ENCODE measurements around the gene LEKR1.

The LEKR1 gene

DNA sequence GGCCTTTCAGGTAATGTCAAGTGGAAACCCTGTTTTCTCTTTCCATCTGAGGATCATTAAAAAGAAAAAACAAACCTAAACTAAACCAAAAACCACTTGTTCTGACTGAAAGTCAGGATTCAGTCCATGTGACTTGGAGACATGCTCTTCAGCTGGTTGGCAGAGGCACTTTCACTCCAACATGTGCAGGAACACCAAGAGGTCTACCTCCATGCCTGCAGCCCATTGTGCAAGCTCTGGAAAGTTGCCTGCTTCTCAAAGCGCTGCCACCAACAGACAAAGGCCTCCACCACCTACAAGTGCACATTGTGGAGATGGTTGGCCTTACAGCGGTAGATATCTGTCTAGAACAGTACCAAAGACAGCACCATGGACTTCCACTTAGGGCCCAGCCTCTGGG, 161.8 kb downstream of the LEKR1 start:
- no peak for DNase-seq

DNA sequence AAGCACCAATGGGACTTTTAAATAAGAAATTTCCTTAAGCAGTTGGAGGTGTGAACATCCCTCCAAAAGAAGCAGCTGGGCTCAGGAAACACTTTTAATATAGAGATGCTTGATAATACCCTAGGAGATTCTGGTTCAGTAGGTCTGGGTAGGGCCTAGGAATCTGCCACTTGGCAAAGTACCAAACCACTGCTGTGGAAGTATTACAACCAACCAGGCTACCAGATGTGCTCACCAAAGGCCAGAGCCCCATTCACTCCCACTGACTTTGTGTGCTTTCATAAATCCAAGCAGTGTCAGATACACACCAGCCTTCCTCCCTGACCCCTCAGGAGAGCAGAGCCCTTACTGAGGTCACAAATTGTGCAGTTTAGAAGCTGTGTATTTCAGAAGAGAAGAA, 171.2 kb downstream of the LEKR1 start:
- DNase-seq: no peak

- no peak for DNase-seq
These were observed 175.2 kb downstream of the LEKR1 start for GRCh38 chr3:157001221-157001957.

- no peak for DNase-seq
These were observed 195.5 kb downstream of the LEKR1 start for GRCh38 chr3:157021679-157022078.

- no peak for DNase-seq
These were observed 197.1 kb downstream of the LEKR1 start for GRCh38 chr3:157023226-157023625.

DNA sequence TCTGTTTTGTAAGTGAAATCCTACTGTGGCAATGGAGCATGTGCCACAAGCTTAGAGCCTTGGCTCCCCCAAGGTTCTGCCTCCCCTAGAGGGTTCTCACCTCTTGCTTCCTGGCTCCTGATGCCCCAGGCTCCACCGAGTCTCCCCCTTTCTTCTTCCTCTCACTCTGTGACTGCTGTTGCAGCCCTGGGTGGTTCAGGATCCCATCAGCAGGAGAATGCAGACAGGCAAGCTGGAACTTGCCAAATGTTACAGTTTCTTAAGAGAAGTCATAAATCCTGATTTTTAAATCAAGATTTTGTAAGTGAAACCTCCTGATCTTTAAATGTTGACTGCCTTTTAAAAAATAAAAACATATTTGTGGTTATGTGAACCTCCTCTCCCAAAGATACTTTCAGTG, 199.9 kb downstream of the LEKR1 start:
- DNase-seq: no peak

DNA sequence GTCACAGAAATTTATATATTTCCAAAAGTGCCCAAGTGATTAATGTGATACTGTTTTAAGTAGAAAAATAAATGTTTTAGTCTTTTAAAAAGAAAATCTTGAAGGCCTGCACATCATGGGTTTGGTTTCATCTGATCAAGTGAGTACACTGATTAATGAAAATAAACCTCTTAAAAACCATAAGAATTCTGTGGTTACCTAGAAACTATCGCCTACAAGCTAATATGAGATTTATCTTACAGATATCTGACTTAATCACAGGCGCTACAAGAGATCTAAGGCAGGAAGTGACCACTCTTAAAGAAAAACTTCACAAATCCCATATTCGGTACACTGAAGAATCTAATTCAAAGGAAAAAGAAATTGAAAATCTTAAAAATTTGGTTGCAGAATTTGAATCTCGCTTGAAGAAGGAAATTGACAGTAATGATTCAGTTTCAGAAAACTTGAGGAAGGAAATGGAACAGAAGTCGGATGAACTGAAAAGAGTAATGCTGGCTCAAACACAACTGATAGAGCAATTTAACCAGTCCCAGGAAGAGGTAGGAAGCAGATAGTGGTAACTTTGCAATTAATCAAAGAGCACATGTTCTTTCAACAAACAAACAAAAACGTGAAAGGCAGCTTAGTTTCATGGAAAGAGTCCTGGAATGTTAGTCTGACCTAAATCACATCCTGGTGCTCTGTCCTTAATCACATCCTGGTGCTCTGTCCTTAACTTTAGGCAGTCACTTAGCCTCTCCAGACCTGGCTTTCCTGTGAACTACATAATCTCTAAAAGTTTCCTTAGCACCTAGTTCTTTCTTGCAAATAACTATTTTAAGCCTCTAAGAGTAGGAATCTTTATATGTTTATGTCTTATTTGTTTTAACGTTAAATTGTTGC, 201.9 kb downstream of the LEKR1 start:
- DNase-seq: no peak

- DNase-seq: no peak
These were observed 203.2 kb downstream of the LEKR1 start for GRCh38 chr3:157029365-157029790.

DNA sequence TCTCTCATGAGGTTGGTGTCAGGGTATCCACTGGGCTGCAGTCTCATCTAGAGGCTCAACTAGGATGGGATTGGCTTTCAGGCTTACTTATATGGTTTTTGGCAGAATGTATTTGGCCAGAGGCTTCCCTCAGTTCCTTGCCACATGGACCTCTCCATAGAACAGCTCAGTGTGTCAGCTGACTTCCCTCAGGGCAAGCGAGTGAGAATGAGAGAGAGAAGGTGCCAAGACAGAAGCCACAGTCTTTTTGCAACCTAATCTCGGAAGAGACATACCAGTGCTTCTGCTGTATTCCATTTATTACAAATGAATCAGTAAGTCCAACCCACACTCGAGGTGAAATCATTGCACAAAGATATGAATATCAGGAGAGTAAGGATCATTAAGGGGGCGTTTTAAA, 204.6 kb downstream of the LEKR1 start:
- DNase-seq: no peak

GRCh38 chr3:157033001-157033400, 206.8 kb downstream of the LEKR1 start:
- no peak for DNase-seq

DNA sequence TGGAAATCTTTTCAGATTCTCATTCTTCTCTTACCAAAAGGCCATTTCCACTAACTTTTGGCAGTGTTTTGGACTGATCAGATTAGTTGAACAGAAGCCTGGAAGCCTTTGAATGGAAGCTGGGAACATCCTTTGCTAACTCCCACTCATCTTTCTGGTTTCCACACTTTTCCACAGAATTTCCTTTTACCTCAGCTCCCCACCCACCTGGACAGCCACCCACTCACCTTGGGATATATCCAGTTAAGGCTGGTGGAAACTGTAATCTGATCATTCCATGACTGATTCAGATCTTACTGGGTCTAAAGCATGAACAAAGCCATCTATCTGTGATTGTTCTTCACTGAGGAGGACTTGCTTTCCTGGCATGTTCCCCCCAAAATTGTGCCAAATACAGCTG, 214.3 kb downstream of the LEKR1 start:
- no peak for DNase-seq

GRCh38 chr3:157042226-157042625, 216.1 kb downstream of the LEKR1 start:
- no peak for DNase-seq

DNA sequence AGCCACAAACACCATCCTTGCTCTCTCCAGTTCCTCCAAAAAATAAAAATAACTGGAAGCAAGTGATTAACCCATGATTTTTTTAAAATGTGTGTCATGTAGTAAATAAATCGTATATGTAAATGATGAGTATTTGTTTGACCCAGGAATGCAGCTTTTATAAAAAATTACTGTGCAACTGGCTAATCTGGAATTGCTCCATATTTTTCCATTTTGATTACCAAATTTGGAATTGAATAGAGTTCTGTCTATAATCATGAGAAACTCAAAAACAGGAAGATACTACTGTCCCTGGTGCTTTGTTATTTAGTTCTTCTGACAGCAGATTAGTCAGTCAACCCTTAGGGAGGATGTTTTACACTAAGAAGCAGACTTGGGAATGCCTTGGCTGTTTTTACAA, 217.6 kb downstream of the LEKR1 start:
- no peak for DNase-seq

DNA sequence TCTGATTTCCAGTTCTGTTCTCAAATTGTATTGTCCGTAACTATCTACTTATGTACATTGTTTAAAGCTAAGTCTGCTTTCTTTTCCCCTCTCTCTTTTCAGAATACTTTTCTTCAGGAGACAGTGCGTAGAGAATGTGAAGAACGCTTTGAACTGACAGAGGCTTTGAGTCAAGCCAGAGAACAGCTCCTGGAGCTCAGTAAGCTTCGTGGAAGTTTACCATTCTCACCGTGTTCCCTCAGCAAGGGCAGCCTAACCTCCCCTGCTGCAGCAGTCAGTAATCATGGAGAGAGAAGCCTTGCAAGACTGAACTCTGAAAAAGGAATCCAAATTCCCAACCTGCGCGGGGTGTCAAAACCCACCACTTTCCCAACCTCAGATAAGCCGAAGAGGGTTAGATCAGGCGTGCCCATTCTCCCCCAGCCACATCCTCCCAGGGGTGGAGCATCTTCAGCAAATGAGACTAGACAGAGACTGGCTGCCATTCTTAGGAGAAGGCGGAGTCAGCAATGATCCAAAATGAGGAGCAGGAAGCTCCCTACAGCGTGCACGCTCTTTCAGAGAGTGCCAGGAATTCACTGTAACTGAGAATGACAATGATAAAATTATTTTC, 219.2 kb downstream of the LEKR1 start:
- no peak for DNase-seq

- no peak for DNase-seq
These were observed 220.4 kb downstream of the LEKR1 start for GRCh38 chr3:157046520-157046919.

DNA sequence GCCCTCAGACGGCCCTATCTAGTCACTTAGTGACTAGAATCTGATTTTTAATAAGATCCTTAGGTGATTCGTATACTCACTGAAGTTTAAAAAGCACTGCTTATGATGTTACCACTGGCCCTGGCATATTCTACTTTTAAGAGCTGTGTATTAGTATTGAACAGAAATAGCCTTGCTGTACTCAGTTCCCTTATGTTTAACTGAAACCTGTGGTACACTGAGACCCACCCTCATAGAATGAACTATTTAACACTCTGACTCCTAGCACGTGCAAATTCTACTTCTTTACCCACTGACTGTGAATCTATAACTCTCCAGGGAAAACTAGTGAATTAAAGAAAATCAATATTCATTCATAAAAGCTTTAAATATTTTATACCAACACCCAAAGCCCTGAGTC, 224.9 kb downstream of the LEKR1 start:
- no peak for DNase-seq

DNA sequence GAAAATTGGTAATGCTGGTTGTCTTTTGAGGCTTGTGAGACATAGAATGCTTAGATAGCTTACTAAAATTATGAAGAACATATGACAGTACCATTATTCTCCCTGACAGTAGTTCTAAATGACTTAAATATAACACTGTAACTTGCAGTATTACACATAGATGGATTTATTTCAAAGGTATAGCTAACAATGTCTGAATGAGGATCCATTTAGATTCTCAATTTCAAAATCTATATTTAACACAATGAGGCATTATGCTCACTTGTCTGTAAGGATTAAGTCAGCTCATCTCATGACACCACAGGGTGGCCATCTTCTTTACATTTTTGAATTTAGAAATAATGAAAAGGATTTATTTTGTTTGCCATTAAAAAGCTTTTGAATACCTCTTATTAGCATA, 225.4 kb downstream of the LEKR1 start:
- no peak for DNase-seq

GRCh38 chr3:157056035-157056434, 229.9 kb downstream of the LEKR1 start:
- no peak for DNase-seq

- no peak for DNase-seq
These were observed 232.4 kb downstream of the LEKR1 start for GRCh38 chr3:157058392-157059071.

GRCh38 chr3:157059181-157059580, 233.0 kb downstream of the LEKR1 start:
- no peak for DNase-seq

DNA sequence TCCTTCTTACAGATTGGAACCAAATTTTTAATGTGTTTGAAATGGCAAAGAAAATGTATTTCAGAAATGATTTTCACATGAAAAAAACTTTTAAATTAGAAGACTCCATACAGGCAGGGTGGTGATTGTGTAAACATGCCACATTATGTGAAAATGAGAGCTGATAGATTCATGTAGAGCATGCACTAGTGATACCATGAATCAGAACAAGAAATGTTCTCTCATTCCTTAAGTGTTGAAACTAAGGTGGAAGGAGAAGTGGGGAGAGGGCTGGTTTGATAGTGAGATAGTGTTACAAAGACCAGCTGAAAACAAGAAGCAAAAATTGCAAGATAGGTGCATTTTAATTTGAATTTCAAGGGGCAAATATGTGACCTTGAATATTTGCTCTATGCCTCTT, 233.5 kb downstream of the LEKR1 start:
- DNase-seq: no peak

GRCh38 chr3:157061265-157061664, 235.1 kb downstream of the LEKR1 start:
- DNase-seq: no peak

- DNase-seq: no peak
These were observed 237.3 kb downstream of the LEKR1 start for GRCh38 chr3:157063469-157063868.
